Measurements from ENCODE around the gene MGLL.

Gene MGLL

DNA sequence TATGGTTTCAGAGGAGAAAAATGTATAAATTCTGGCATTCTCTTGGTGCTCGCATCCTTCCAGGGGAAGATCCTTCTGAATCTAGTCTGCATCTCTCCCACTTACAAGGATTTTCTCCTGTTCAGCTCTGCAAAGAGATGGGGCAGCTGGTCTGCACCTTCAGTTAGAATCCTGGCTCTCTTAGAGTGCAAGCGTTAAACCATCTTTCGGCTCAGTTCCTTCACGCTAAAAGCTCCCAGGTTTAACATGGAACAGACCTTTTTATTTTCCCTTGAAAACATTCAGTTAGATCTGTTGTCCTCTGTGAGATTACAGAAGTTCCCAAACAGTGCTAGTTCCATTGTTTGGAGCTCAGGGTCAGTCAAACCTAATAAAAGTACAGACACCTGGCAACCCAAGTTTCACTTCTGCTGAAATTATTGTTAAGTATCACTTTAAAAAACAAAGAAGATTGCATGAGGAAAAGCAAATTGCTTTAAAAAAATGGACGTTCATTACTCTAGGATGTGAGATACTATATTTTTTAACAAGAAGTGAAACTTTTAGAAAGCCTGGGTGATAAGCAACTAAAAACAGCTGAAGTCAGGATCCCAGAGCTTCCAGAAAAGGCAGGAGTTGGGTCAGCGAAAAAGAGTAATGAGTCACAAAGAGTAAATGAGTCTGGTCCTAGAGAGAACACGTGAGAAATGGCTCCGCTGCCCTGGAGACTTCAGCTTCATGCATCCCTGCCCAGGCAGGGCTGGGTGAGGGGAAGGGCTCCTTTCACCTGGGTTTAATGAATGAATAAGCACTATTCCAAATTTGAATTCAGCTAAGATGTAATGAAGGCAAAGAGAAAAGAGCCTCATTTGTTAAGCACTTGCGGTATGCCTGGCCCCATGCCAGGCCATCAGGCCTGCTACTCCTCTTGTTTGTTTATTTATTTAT, 86.3 kb downstream of the MGLL start:
- H3K27ac Mint-ChIP-seq: no peak overlapping the region

DNA sequence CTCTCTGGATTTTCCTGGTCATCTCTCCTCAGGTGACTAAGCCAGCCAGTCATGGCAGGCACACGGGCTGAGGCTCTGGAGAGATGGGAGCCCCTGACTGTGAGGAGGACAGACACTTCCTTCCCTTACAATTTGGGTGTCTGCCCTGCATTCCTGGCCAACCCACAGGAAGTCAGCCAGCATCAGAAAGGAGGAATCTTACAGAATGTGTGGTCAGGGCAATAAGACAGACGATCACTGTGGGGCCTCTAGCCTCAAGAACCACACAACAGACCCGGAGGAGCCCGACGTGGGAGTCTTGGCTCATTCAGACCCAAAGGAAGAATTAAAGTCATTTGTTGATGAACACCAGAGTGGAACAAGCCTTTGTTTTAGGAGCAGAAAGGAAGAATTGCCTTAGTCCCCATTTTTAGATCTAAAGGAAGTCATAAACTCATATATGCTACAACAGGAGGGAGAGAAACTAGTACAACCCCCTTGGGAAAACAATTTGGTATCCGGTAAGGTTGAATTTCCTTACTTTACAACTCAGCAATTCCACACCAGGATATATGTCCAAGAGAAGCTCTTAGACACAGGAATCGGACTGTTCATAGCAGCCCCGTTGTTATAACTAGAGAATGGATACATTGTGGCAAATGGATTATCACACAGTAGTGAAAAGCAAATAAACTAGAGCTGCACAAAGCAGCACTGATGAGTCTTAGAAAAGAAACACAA, 87.4 kb downstream of the MGLL start:
- Mint-ChIP-seq H3K4me3 (no peak overlapping the region), H3K27ac (no peak overlapping the region), H3K27me3 (peaks cover 12% of the 10 kb centered on the region), H3K4me1 (ENCODE audit: low read depth) (no peaks in the 10 kb centered on the region), H3K36me3 (no peaks in the 10 kb centered on the region), H3K9me3 (ENCODE audit: low read depth) (no peaks in the 10 kb centered on the region)

More for the DNA sequence above, 86.3 kb downstream of the MGLL start:
- no peaks in the 10 kb centered on the region for H3K36me3 Mint-ChIP-seq
- H3K4me3 Mint-ChIP-seq: no peak overlapping the region
- no peaks in the 10 kb centered on the region for H3K4me1 Mint-ChIP-seq (ENCODE audit: low read depth)
- no peaks in the 10 kb centered on the region for H3K9me3 Mint-ChIP-seq (ENCODE audit: low read depth)
- peaks cover 13% of the 10 kb centered on the region for H3K27me3 Mint-ChIP-seq

DNA sequence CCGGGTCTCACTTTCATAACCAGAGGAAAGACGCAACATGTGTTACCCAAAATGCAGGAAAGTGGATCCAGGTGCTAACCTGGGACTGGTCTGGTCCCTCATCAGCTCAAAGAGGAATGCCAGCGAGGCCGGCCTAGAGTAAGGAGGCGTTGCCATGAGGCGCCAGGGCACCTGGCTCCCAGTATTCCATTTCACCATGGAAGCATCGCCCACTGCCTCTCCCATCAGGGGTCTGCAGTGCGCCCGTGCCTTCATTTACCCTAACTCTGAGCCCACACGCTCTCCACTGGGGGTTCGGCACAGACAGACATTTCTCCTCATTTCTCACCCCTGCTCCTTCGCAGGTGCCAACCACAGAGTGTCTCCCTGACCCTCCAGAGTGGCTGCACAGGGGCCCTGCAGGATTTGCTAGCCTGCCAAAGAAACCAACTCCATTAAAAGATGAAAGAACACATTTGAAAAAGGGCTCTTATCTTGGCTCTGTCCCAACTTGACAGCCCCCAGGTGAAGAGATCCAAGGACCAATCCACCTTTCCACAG, 88.1 kb downstream of the MGLL start:
- Mint-ChIP-seq H3K9me3 (ENCODE audit: low read depth) (no peaks in the 10 kb centered on the region), H3K27me3 (peaks cover 12% of the 10 kb centered on the region), H3K27ac (no peak overlapping the region), H3K4me3 (no peak overlapping the region), H3K4me1 (ENCODE audit: low read depth) (no peaks in the 10 kb centered on the region), H3K36me3 (no peaks in the 10 kb centered on the region)

DNA sequence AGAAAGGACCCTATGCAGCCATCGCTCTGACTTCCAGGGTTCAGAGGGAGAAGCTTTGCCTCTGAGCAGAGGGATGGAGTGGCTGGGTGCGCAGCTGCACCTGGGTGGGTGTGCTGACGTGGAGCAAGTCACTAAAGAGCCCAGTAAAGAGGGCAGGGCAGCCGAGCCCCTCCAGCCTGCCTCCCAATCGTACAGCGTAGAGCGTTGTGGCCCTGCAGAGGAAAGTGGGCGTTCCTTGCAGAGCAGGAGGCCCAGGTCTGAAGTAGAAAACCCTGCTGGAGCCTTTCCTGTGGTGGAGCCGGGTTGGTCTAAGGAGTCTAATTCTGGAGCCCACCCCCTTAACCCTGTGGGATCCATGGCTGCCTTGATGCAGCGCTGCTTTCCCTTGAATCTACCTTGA, 88.5 kb downstream of the MGLL start:
- Mint-ChIP-seq H3K4me1 (ENCODE audit: low read depth) (no peaks in the 10 kb centered on the region), H3K27me3 (peaks cover 12% of the 10 kb centered on the region), H3K27ac (no peak overlapping the region), H3K9me3 (ENCODE audit: low read depth) (no peaks in the 10 kb centered on the region), H3K4me3 (no peak overlapping the region), H3K36me3 (no peaks in the 10 kb centered on the region)

- H3K4me1 Mint-ChIP-seq (ENCODE audit: low read depth): no peaks in the 10 kb centered on the region
- no peaks in the 10 kb centered on the region for H3K36me3 Mint-ChIP-seq
- H3K27me3 Mint-ChIP-seq: peaks cover 12% of the 10 kb centered on the region
- H3K9me3 Mint-ChIP-seq (ENCODE audit: low read depth): no peaks in the 10 kb centered on the region
- H3K27ac Mint-ChIP-seq: no peak overlapping the region
- no peak overlapping the region for H3K4me3 Mint-ChIP-seq
Measured at GRCh38 chr3:127732879-127733350, 89.4 kb downstream of the MGLL start.

DNA sequence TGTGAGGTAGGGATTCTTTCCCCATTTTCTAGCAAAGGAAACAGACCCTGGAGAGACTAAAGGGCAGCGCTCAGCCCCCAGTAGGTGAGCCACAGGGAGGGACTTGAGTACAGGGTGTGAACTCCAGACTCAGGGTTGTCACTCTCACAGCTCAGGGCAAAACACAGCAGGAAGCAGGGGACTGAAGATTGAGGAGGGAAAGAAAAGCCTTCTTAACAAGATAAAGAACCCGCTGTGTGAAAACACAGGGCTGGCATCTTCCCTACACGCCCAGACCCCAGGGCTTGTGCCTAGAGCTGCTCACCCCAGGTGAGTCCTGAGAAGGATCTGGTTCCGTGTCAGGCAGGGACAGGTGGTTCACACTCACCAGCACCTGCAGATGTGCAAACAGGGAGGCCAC, 90.0 kb downstream of the MGLL start:
- Mint-ChIP-seq H3K27ac (no peak overlapping the region), H3K27me3 (peaks cover 12% of the 10 kb centered on the region), H3K9me3 (ENCODE audit: low read depth) (no peaks in the 10 kb centered on the region), H3K36me3 (no peaks in the 10 kb centered on the region), H3K4me1 (ENCODE audit: low read depth) (no peaks in the 10 kb centered on the region), H3K4me3 (no peak overlapping the region)

- Mint-ChIP-seq H3K27ac (no peak overlapping the region), H3K4me1 (ENCODE audit: low read depth) (no peaks in the 10 kb centered on the region), H3K36me3 (no peaks in the 10 kb centered on the region), H3K4me3 (no peak overlapping the region), H3K9me3 (ENCODE audit: low read depth) (no peaks in the 10 kb centered on the region), H3K27me3 (peaks cover 12% of the 10 kb centered on the region)
Measured at GRCh38 chr3:127731546-127732289, 90.6 kb downstream of the MGLL start.

- no peaks in the 10 kb centered on the region for H3K9me3 Mint-ChIP-seq (ENCODE audit: low read depth)
- no peaks in the 10 kb centered on the region for H3K36me3 Mint-ChIP-seq
- no peak overlapping the region for H3K4me3 Mint-ChIP-seq
- H3K27me3 Mint-ChIP-seq: peaks cover 12% of the 10 kb centered on the region
- no peak overlapping the region for H3K27ac Mint-ChIP-seq
- H3K4me1 Mint-ChIP-seq (ENCODE audit: low read depth): no peaks in the 10 kb centered on the region
Measured at GRCh38 chr3:127730666-127731295, 91.5 kb downstream of the MGLL start.

- Mint-ChIP-seq H3K9me3 (ENCODE audit: low read depth) (no peaks in the 10 kb centered on the region), H3K4me1 (ENCODE audit: low read depth) (no peaks in the 10 kb centered on the region), H3K27ac (no peak overlapping the region), H3K4me3 (no peak overlapping the region), H3K27me3 (peaks cover 9% of the 10 kb centered on the region), H3K36me3 (no peaks in the 10 kb centered on the region)
Measured at GRCh38 chr3:127730171-127730570, 92.1 kb downstream of the MGLL start.

DNA sequence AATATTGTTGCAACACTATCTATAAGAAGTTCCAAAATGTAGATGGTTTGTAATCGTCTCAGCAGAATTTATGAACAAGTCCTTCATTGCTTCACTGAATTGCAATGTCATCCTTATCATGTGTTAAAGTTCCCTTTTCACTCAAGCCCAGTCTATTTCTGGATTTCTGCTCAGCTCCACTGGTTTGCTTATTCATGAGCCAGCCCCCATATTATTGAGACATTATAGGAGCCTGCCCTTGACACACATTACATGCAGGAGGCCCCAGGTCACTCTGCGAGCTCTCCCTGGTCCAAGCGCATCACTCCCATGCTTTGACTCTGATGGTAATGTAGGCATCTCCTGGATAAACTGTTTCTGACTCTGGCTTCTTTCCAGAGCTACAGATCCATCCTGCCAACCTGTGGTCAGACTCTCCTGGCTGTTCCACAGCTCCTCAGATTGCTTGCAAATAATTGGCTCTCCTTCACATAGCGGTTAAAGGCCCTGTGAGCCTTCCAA, 92.7 kb downstream of the MGLL start:
- Mint-ChIP-seq H3K36me3 (no peaks in the 10 kb centered on the region), H3K9me3 (ENCODE audit: low read depth) (no peaks in the 10 kb centered on the region), H3K27ac (no peak overlapping the region), H3K27me3 (peaks cover 7% of the 10 kb centered on the region), H3K4me3 (no peak overlapping the region), H3K4me1 (ENCODE audit: low read depth) (no peaks in the 10 kb centered on the region)

DNA sequence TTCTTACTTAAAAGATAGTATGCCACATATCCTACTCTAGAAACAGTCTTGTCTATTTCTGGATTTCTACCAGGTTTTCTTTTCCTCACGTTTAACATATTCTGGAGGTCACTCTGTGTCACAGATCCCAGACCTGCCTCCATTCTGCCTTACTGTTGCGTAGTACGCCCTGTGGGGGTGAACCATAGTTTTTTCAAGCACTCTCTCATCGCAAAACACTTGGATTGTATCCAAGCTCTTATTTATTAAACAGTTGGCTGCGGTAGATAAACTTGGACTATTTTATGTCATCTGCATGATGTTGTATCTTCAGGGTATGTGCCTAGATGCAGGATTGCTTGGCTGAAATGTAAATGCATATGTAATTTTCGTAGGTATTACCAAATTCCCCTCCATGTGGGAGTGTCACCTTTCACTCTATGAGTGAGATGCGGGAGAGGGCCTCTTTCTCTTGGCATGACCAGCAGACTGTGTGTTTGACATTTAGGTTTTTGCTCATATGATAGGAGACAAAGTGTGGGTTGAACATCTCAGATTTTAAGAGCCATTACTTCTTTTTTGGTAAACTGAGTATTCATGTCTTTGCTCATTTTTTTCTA, 93.8 kb downstream of the MGLL start:
- Mint-ChIP-seq H3K9me3 (ENCODE audit: low read depth) (no peaks in the 10 kb centered on the region), H3K36me3 (no peaks in the 10 kb centered on the region), H3K4me3 (no peak overlapping the region), H3K4me1 (ENCODE audit: low read depth) (no peaks in the 10 kb centered on the region), H3K27ac (no peak overlapping the region), H3K27me3 (peaks cover 7% of the 10 kb centered on the region)

DNA sequence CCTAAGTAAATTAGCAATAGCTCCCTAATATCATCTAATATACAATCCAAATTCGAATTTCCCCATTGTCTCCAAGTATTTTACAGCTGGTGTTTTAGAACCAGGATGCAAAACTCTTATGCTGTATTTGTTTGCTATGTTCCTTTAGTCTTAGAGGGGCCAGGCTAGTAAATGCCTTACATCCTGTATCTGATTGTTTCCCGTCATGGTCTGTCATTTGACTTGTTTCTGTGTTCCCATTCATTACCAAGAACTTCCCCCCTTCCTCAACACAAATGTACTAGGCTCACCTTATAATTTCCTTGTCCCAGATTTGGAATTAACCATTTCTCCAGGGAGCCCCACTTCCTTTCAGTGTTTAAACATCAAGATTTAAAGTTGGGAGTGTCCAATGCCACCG, 95.4 kb downstream of the MGLL start:
- Mint-ChIP-seq H3K36me3 (no peaks in the 10 kb centered on the region), H3K4me1 (ENCODE audit: low read depth) (no peaks in the 10 kb centered on the region), H3K27ac (no peak overlapping the region), H3K9me3 (ENCODE audit: low read depth) (no peaks in the 10 kb centered on the region), H3K27me3 (peaks cover 1% of the 10 kb centered on the region), H3K4me3 (no peak overlapping the region)

DNA sequence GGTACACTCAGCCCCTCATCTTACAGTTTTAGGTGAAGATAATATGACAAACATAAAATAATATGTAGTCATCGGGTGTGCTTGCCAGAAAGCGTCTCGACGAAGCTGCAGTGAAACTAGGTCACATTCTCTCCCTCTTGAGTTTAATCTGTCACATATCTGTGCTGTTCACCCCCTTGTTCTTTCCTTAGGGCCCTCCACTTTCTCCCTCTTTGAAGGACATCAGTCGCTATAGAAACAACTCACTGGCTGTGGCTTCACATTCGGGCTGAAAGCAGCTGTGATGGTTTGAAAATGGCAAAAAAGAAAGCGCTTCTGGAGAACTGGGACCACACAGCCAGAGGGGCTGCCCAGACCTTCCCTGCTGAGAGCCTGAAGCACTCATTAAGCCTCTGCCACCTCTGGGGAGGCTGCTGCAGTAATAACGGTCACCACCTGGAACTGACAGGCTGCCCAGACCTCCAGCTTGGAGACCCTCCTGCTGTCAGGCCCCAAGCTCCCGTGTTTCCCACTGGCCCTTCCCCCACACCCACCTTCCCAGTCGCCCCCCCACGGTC, 99.2 kb downstream of the MGLL start:
- Mint-ChIP-seq H3K27me3 (peaks cover 1% of the 10 kb centered on the region), H3K4me1 (ENCODE audit: low read depth) (no peaks in the 10 kb centered on the region), H3K36me3 (no peaks in the 10 kb centered on the region), H3K9me3 (ENCODE audit: low read depth) (no peaks in the 10 kb centered on the region), H3K27ac (no peak overlapping the region), H3K4me3 (no peak overlapping the region)

All from activated naive CD8-positive, alpha-beta T cell (primary cell).